GM13976 (cell line): ENCODE data around the gene HAUS3.

Experiments used
- DNase-seq: peaks from one replicate; pipeline ENCODE4 v3.0.0; 2012; ENCODE audit warnings: low spot score
- in situ Hi-C: fragments of 300-500 bp; cut with MboI; formaldehyde crosslinking; loops from one replicate; pipeline ENCODE4 v1.12.0; 2022; ENCODE audit warnings: low sequenced_read_pairs, mixed read lengths, inconsistent platforms; ENCODE audit not compliant: unreplicated experiment
- TF ChIP-seq, protein P1 (sequence below): IDR thresholded peaks from 2 replicates; pipeline ENCODE4 v1.5.1; 2012; ENCODE audit warnings: borderline replicate concordance, mild to moderate bottlenecking; ENCODE audit not compliant: insufficient read depth; ENCODE audit errors: extremely low read depth, missing control alignments, control extremely low read depth

HAUS3 gene

DNA sequence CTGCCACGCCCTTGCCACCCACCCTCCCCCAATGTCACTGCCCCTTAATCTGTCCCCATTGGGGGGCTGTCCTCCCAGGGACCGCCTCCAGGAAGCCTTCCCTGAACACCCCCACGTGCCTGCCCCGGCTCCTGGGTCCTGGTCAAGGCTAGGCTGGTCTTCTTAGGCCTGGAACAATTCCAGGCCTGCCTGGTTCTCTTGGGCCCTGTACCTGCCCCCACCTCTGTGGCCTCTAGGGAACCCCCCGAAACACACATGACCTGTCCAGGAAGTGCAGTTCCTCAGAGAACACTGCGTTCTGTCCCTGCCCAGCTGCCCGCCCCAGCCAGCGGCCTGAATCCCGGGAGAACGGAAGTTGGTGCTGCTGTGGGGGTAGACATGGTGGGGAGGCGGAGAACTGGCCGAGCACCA is 14.9 kb upstream of the HAUS3 start:
- in situ Hi-C loops, result no loop called here
- TF ChIP-seq, protein P1, sequence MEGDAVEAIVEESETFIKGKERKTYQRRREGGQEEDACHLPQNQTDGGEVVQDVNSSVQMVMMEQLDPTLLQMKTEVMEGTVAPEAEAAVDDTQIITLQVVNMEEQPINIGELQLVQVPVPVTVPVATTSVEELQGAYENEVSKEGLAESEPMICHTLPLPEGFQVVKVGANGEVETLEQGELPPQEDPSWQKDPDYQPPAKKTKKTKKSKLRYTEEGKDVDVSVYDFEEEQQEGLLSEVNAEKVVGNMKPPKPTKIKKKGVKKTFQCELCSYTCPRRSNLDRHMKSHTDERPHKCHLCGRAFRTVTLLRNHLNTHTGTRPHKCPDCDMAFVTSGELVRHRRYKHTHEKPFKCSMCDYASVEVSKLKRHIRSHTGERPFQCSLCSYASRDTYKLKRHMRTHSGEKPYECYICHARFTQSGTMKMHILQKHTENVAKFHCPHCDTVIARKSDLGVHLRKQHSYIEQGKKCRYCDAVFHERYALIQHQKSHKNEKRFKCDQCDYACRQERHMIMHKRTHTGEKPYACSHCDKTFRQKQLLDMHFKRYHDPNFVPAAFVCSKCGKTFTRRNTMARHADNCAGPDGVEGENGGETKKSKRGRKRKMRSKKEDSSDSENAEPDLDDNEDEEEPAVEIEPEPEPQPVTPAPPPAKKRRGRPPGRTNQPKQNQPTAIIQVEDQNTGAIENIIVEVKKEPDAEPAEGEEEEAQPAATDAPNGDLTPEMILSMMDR, result no peak
- no peak for DNase-seq

DNA sequence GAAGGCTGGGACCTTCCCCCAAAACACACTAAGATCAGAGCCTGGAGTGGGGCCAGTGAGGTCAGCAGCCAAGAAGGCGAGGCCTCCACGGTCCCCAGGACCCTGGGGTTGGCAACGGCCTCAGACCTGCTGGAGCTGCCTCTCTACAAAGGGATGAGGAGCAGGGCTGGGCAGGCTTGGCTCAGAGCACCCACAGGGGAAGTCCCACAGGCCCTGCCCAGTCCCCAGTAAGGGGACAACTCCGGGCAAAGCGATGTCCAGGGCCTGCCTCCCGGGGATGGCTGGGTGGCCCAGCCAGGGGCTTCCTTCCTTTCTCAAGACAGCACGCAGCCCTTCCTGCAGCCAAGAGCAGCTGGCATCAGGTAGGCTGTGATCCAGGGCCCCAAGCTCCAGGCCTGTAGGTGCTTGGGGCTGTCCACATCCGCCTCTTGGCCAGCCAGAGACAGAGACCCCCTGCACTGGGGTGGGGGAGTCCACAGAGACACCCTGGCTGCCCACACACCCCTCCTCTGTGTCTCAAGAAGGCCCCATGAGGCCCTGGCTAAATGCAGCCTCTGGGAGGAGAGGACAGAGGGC is 14.3 kb upstream of the HAUS3 start:
- DNase-seq, result no peak
- in situ Hi-C loops, result no loop called here

DNA sequence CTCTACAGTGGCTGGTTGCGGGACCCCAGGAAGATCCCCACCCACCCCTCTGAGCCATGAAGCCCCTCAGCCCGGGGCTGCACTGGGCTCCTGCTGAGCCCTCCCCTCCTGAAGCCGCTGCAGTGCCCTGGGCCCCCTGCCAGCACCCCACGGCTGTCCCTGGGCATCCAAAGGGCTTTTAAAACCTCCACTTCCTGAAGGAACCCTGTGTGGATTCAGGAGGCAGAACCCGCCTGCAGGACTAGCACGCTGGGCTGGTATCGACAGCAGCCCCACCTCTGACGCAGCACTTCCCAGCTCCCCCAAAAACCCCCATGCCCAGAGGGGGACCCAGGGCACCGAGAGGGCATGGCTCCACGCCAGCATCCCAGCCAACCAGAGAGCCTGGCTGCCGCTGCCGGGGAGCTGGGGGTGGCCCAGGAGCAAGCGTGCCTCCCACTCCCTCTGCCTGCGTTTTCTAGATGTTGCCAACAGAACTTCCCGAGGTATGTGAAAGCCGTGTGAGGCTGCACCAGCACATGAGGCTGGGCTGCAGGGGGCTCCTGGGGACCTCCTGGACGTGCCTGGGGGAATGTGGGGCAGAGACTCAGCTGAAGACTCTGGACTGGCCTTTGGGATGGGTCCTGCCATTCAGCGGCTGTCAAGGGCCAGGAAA is 13.7 kb upstream of the HAUS3 start:
- in situ Hi-C loops, result no loop called here
- TF ChIP-seq, protein P1, result no peak
- no peak for DNase-seq

More for the DNA sequence above, 14.3 kb upstream of the HAUS3 start:
- TF ChIP-seq, protein P1, result no peak

DNA sequence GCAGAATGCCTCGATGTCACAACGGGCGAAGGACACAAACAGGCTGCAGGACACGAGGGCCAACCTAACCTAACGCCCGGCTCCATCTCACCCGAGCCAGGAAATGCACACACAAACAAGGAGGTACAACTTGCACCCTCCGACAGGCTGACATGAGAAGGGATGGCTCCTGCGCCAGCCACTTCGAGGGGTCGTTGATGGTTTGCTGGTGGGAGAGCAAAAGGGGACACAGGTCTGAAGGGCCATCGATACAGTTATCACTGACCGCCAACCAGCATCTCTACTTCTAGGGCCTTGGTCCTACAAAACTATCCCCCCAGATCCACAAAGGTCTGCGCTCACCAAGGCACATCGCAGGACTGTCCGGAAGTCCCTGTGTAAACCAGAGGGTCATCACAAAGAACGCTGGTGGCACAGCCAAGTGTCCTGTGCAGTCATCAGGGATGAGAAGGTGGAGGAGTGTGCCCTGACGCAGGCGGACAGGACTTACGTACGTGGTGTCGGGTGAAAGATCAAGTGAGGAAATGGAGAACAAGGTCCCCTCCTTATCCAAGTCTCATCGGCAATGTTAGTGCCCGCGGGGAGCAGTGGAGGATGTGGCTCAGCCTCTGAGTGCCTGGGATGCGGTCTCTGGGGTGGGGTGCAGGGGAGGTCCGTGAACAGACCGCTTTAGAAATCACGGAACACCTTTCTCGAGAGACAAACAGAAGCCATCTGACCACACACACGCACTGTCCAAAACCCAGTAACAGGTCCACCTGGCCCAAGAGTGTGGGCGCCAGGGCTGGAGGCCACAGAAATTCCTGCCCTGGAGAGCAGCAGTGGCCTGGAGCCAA is 13.0 kb upstream of the HAUS3 start:
- in situ Hi-C loops, result no loop called here
- no peak for DNase-seq
- TF ChIP-seq, protein P1, result no peak

DNA sequence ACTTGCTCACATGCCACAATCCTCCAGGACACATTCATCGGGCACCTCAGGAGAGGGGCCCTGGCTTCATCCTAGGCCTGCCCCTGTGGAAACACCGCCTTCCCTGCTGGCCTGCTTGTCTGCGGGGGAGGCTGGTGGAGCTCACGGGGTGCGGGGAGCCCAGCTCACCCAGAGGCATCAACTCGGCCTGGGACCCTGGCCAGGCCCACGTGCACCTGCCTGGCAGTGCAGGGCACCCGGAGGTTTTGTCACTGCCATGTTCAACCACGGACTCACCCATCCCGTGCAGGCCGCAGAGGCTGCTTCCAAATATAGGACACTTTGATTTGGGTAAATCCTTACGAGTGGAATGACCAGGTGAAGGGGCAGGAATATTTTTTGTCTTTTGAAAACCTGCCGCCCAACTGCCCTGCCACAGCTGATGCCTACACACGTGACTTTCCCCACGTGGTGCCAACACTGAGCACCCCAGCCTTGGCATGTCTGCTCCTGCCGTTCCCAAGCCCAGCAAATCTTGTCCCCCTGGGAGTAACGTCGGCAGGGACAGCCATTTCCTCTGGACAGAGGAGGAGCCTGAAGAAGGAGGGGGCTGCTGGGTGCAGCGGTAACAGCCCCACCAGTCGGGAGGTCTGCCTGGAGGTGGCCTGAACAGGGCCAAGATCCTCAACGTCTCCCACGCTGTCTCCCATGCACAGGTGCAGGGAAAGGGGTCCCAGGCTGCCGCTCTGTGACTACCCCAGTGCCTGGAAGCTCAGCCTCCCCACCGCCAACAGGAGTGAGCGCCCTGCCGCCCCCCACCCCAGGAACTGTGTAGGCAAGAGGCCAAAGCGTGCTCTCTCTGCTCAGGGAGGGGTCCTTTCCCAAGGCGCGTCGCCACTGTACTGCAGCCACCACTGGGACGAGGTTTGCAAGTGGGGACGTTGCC is 11.5 kb upstream of the HAUS3 start:
- no peak for DNase-seq
- TF ChIP-seq, protein P1, result no peak
- in situ Hi-C loops, result no loop called here
